LNCAP (cell line): ENCODE results near the gene TTC31.

Experiments used
- TF ChIP-seq, protein P1 (sequence below): fragments of 450-650 bp; IDR thresholded peaks from 2 replicates; pipeline ENCODE4 v1.5.1; 2017; ENCODE audit warnings: mild to moderate bottlenecking

TTC31 gene

DNA sequence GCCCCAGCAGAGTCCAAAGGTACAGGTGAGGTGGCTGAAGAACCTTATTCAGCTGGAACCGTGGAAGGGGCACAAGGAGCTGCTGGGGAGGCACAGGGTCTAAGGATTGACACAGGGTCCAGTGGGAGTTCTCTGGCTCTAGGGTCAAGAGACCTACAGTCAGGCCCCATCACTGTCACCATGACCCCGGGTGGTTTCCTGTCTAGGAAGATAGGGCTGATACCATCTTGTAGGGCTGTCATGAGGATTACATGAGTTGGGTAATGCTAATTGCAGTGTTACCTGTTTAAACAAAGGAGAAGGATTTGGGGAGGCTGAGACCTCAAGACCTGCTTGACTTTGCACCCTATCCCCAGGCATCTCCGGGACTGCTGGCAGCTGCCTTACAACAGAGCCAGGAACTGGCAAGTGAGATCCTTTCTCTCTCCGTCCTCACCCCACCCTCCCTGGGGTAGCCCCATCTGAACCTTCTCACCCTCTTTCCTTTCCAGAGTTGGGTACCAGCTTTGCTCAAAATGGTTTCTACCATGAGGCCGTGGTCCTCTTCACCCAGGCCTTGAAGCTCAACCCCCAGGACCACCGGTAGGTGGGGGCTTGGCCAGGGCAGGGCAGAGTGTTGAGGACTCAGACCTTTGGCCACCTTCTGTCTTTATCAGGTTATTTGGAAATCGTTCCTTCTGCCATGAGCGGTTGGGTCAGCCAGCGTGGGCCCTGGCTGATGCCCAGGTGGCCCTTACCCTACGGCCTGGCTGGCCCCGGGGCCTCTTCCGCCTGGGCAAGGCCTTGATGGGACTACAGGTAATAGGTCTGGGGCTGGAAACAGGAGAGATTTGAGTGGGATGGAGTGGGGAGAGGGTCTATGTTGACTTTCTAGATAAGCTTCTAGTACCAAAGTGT lies 9.0 kb downstream of the TTC31 start:
- TF ChIP-seq, protein P1, sequence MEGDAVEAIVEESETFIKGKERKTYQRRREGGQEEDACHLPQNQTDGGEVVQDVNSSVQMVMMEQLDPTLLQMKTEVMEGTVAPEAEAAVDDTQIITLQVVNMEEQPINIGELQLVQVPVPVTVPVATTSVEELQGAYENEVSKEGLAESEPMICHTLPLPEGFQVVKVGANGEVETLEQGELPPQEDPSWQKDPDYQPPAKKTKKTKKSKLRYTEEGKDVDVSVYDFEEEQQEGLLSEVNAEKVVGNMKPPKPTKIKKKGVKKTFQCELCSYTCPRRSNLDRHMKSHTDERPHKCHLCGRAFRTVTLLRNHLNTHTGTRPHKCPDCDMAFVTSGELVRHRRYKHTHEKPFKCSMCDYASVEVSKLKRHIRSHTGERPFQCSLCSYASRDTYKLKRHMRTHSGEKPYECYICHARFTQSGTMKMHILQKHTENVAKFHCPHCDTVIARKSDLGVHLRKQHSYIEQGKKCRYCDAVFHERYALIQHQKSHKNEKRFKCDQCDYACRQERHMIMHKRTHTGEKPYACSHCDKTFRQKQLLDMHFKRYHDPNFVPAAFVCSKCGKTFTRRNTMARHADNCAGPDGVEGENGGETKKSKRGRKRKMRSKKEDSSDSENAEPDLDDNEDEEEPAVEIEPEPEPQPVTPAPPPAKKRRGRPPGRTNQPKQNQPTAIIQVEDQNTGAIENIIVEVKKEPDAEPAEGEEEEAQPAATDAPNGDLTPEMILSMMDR: no peak

DNA sequence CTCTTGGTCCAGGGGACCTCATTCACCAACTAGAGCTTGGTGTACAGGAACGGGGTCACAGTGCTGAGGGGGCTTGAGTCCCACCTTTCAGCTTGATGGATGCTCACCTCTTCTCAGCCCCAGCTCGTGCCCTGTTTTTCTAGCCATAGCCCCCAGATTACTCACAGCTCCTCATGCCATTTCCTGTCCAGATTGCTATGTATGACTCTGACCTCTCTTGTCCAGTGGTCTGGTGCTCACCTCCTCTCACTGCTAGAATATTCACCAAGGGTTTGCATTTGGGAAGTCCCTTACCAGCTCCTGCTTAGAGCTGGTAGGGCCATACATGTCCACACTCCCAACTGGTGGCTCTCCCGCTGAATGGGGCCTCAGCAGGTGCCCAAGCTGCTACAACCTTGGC lies 10.7 kb downstream of the TTC31 start:
- TF ChIP-seq, protein P1: no peak

DNA sequence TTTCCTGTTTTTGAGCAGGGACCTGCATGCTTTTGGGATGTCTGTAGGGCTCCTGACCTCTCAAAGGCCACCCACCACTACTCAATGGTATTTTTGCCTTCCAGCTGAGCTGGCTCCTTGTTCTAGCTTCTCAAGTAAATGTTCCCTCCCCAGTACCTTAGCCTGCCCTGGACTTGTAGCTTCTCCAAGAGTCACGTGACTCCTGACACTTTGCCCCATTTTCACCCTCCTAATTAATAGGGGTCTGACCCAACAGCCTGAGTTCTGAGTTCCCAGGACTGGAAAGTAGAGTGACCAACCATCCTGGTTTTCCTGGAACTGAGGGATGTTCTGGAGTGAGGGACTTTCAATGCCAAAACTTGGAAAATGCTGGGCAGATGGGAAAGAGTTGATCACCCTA lies 12.6 kb downstream of the TTC31 start:
- TF ChIP-seq, protein P1: no peak

DNA sequence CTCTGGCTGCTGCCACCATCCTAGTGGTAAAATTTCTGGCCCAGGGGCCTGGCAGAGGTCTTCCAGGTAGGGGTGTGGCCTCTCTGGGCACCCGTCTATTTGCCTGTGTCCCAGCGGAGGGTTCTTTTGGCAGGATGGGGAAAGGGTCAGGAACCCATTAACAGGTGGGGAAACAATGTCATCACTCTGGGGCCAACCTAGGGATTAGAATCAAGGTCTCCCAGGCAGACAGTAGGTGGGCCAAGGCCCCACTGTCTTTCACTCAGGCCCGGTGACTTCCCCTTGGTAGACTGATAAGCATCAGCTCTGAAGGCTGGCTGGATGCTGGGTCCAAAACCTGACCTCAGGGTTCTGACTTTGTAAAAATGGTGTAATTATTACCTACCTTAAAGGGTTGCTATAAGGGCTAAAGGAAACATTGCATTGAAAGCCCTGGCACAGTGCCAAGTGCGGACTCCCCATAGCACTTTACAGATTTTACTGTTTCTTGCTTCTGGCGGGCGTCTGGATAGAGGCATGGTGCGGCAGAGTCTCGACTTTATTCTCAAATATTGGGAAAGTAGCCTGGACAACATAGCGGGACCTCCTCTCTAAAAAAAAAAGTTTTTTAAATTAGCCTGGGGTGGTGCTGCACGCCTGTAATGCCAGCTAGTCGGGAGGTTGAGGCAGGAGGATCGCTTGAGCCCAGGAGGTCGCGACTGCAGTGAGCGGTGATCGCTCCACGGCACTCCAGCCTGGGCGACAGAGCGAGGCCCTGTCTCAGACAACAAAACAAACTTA lies 14.3 kb downstream of the TTC31 start:
- TF ChIP-seq, protein P1: no peak

DNA sequence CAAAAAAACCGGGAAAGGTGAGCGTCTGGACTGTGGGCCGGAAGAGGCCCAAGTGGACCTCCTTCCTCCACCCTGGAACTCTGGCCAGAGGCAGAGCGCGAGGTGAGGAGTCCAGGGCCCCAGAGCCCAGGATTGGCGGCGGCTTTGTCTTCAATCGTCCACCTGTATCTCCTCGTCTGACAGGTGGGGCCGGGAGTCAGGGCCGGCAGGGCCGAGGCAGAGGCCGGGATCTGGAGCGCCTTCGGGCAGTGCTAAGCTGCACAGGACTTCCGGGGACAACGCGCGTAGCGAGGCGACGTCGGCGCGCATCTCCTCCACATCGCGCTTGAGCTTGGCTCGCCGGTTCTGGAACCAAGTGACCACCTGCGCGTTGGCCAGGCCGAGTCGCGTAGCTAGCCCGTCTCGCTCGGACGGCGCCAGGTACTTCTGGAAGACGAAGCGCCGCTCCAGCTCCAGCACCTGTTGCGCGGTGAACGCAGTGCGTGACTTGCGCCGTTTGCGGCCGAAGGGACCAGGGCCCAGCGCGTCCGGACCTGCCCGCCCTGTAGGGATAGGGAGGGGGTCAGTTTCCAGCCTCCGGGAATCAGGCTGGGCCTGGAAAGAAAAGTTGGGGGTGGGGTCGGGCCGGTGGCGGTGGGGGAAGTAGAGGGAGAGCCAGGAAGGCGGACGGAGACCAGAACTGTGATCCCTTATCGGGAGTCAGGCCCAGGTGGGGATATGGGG lies 15.1 kb downstream of the TTC31 start:
- TF ChIP-seq, protein P1: no peak

DNA sequence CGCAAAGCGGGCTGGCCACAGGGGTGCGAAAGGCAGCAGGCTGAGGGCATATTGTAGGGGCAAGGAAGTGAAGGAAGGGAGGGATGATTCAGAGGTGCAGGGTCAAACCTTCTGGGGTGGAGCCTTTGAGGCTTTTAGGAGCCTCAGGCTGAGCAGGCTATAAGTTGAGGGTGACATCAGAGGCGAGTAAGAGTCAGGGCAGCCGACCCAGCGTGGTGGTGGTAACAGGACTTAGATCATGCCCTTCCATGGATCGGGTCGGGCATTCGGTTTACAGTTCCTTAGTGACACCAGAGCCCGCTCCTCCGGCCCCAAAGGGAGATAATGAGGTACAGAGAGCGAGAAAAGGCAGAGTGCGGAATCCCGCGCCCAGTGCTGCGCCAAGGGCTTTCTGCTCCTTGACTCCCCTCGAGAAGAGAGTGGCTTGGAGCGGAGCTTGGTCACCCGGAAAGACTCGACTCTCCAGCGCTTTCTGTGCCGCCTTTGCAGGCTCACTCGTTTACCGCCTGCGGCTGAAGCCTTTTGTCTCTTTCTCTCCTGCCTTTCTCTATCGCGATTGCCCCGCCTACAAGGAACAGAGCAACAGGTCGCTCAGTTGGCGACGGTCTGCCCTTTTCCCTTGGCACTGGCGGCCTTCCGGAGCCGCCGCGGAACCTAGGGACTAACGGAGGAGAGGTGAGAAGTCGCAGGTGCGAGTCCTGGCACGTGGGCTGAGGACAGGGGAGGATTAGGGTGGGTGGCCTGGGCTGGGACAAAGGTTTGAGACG lies 15.8 kb downstream of the TTC31 start:
- TF ChIP-seq, protein P1: no peak
